Measurements from ENCODE around the gene TMEM100.

TMEM100 gene

GRCh38 chr17:55722742-55723487, at the start of gene TMEM100:
Gene TMEM100 (minus strand): TSS chr17:55722864. CDS start chr17:55721070, 1,794 bp downstream.
- no peak for DNase-seq

- no peak for DNase-seq
Measured at GRCh38 chr17:55772086-55772485, 49.4 kb upstream of the TMEM100 start.

GRCh38 chr17:55770196-55770870, 47.7 kb upstream of the TMEM100 start:
- DNase-seq, result no peak

- DNase-seq, result no peak
Measured at GRCh38 chr17:55769625-55770000, 46.9 kb upstream of the TMEM100 start.

- no peak for DNase-seq
Measured at GRCh38 chr17:55768936-55769624, 46.4 kb upstream of the TMEM100 start.

- no peak for DNase-seq
Measured at GRCh38 chr17:55765472-55765871, 42.8 kb upstream of the TMEM100 start.

- DNase-seq, result no peak
Measured at GRCh38 chr17:55764610-55765009, 41.9 kb upstream of the TMEM100 start.

- DNase-seq, result no peak
Measured at GRCh38 chr17:55763856-55764255, 41.2 kb upstream of the TMEM100 start.

GRCh38 chr17:55762086-55762858, 39.6 kb upstream of the TMEM100 start:
- DNase-seq, result no peak

GRCh38 chr17:55760643-55761355, 38.1 kb upstream of the TMEM100 start:
- no peak for DNase-seq

GRCh38 chr17:55758171-55758570, 35.5 kb upstream of the TMEM100 start:
- DNase-seq, result no peak

GRCh38 chr17:55757659-55758058, 35.0 kb upstream of the TMEM100 start:
- DNase-seq, result no peak

GRCh38 chr17:55756689-55757088, 34.0 kb upstream of the TMEM100 start:
- no peak for DNase-seq

- no peak for DNase-seq
Measured at GRCh38 chr17:55751720-55752250, 29.1 kb upstream of the TMEM100 start.

GRCh38 chr17:55750750-55751657, 28.3 kb upstream of the TMEM100 start, which contains the start of gene PCTP:
Gene PCTP (plus strand): TSS chr17:55751051. CDS start chr17:55751104, 53 bp downstream.
- DNase-seq, result no peak

GRCh38 chr17:55749985-55750384, 27.3 kb upstream of the TMEM100 start:
- DNase-seq, result no peak

GRCh38 chr17:55748841-55749240, 26.2 kb upstream of the TMEM100 start:
- no peak for DNase-seq

- no peak for DNase-seq
Measured at GRCh38 chr17:55747209-55747608, 24.5 kb upstream of the TMEM100 start.

GRCh38 chr17:55746466-55746865, 23.8 kb upstream of the TMEM100 start:
- DNase-seq, result no peak

GRCh38 chr17:55745258-55745657, 22.6 kb upstream of the TMEM100 start:
- DNase-seq, result no peak

- DNase-seq, result no peak
Measured at GRCh38 chr17:55743103-55743679, 20.5 kb upstream of the TMEM100 start.

Measured in NK-92 treated with Interleukin-12 subunit alpha and Interleukin-12 subunit beta, amount 100 ng/mL, for 24 hours (cell line).